Ovary (tissue), 9 donors: Measurements from ENCODE around the gene ERP27. TPM values are rescaled to one million over a fixed set of nuclear protein-coding genes. Genes with fewer than 3 reads are reported as not detected.
A peak's percentile ranks its signal among the peaks of the same experiment; 100 is the strongest.

Experiments used
- DNase-seq, 5 donors: peaks; one replicate each; pipeline ENCODE4 v3.0.0-alpha.2; 2019 to 2020
- H3K27ac ChIP-seq, 2 donors: fragments of 200-600 bp; one replicate each; pipeline versions ENCODE4 v1.5.1 to v1.8.0; 2019 to 2022
- H3K27me3 ChIP-seq: fragments of 200-600 bp; one replicate; pipeline ENCODE4 v1.8.0; 2022
- H3K36me3 ChIP-seq: fragments of 200-600 bp; sonication (generic); one replicate; pipeline ENCODE4 v1.5.1; 2019
- H3K4me1 ChIP-seq: one replicate; pipeline ENCODE4 v1.8.1; 2013; ENCODE audit warnings: mild to moderate bottlenecking, moderate library complexity; ENCODE audit not compliant: insufficient read depth
- H3K4me3 ChIP-seq: fragments of 200-600 bp; sonication (generic); one replicate; pipeline ENCODE4 v1.5.1; 2017
- H3K9me3 ChIP-seq, 2 donors: fragments of 200-600 bp in 1 of 2; sonication (generic) in 1 of 2; one replicate each; pipeline versions ENCODE4 v1.5.1 to v1.8.1; 2013 to 2019; ENCODE audit warnings: mild to moderate bottlenecking in 1 of 2, moderate library complexity in 1 of 2
- EP300 ChIP-seq: sonication (generic); formaldehyde crosslinking; IDR thresholded peaks from one replicate; pipeline ENCODE4 v1.6.1; 2017; ENCODE audit warnings: antibody characterized with exemption
- POLR2A ChIP-seq: fragments of 450-650 bp; IDR thresholded peaks from one replicate; pipeline ENCODE4 v1.6.1; 2017; ENCODE audit warnings: antibody characterized with exemption, mild to moderate bottlenecking, moderate library complexity
- WGBS, 3 donors: extraction: QIAGEN DNeasy Blood & Tissue Kit in 1 of 3; methylation state at CpG; one replicate each; pipeline versions ENCODE4 v1.1.5 to v1.1.7; 2013 to 2017; 5-methylcytosine and 5-hydroxymethylcytosine counted together
- intact Hi-C, 4 donors: fragments of 100-400 bp; cut with DNase I; formaldehyde crosslinking; loops; one replicate each; pipeline versions ENCODE4 v1.11.0 to v1.15.1; 2022 to 2023
- polyA plus RNA-seq, 2 donors: library from polyadenylated mRNA; stranded (reverse); fragments of 200-250 nt in 1 of 2; fragments of 350-450 nt in 1 of 2; fragmentation: Illumina TruSeq in 1 of 2; extraction: RNeasy Lipid Tissue Mini Kit (QIAGEN cat#74804) in 1 of 2; gene quantifications; one replicate each; pipeline ENCODE4 v1.2.3, GENCODE V29; 2013 to 2014
- total RNA-seq, 7 donors: library from RNA; depleted of rRNA in 2 of 7; stranded (reverse); fragments of >200 nt in 2 of 7; fragmentation: NEBNext Ultra II Directional in 3 of 7; extraction: Animal tissue kit (Norgen Biotek cat#: 25700) in 3 of 7; gene quantifications; one replicate each; pipeline versions ENCODE4 v1.1.0 to v1.2.4, GENCODE V29; 2016 to 2023
- TF ChIP-seq, protein P1 (sequence below), 3 donors: fragments of 450-650 bp in 2 of 3; fragments of 200-600 bp in 1 of 3; IDR thresholded peaks; one replicate each; pipeline versions ENCODE4 v1.5.1 to v1.8.0; 2016 to 2022; ENCODE audit warnings: antibody characterized with exemption in 3 of 3, mild to moderate bottlenecking in 1 of 3
- donor health status: DM: no; HTN: no; CAD: no; lungs with moderate emphysema.
- donor health status: DM: no; HTN: no; CAD: no.
- donor health status: Bipolar disorder and iron deficiency.
- donor health status: DM: yes; HTN: yes; CAD: no.
- donor health status: DM: no; HTN: no; CAD: no.
- donor health status: DM: yes; HTN: yes; CAD: no.

The ERP27 gene
- total and polyA plus RNA-seq, 9 donors: 0.35 to 83.8 (median 1.9) TPM; not detected in 1

DNA sequence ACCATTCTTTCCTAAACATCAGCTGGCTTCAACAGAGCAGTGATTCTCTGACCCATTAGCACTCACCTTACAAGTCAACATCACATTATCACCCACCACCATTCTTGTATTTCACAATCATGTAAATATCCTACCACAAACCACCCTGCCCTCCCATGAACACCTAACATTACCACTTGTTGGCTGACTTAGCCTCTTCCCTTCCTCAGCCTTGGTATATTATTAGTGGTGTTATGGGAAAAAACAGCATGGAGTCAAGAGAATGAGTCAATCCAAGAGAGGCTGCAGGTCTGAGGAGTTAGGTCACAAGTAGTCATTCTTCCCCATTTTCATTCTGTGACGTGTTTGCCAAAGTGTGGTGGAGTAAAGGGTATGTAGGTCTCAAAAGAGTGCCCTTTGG, 30.4 kb downstream of the ERP27 start:
- H3K4me1 ChIP-seq: peaks cover 1% of the 10 kb centered on the region
- no peak overlapping the region for H3K27ac ChIP-seq
- intact Hi-C loops: loop anchor here in 1 of 4 donors (10.0 kb wide), 1 partner anchor 133 kb away; a partner anchor contains a TSS
- WGBS, 3 donors: 92 to 98% (median 97%) methylated on average over 1 of the region's 1 CpG
- no peaks in the 10 kb centered on the region for H3K9me3 ChIP-seq
- H3K36me3 ChIP-seq: no peaks in the 10 kb centered on the region
- TF ChIP-seq EP300 (no peak), POLR2A (no peak)
- TF ChIP-seq, protein P1, sequence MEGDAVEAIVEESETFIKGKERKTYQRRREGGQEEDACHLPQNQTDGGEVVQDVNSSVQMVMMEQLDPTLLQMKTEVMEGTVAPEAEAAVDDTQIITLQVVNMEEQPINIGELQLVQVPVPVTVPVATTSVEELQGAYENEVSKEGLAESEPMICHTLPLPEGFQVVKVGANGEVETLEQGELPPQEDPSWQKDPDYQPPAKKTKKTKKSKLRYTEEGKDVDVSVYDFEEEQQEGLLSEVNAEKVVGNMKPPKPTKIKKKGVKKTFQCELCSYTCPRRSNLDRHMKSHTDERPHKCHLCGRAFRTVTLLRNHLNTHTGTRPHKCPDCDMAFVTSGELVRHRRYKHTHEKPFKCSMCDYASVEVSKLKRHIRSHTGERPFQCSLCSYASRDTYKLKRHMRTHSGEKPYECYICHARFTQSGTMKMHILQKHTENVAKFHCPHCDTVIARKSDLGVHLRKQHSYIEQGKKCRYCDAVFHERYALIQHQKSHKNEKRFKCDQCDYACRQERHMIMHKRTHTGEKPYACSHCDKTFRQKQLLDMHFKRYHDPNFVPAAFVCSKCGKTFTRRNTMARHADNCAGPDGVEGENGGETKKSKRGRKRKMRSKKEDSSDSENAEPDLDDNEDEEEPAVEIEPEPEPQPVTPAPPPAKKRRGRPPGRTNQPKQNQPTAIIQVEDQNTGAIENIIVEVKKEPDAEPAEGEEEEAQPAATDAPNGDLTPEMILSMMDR (IDR thresholded peaks at IDR 0.05): no peak
- no peak overlapping the region for H3K4me3 ChIP-seq
- H3K27me3 ChIP-seq: no peaks in the 10 kb centered on the region
- DNase-seq: no peak

DNA sequence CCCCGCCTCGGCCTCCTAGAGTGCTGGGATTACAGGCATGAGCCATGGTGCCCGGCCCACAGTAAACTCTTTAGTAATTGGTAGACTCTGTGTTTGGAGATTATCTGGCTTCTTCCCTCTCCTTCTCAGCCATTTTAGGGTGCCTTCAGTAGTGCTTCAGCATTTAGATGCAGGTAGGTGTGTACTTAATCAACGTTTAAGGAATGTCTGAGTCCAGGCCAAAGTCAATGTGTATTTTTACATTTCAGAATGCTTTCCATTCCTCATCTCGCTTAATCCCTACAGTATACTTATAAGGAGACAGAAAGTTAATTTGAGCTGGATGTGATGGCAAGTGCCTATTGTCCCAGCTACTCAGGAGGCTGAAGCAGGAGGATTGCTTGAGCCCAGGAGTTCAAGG, 32.2 kb downstream of the ERP27 start:
- Histone ChIP-seq H3K9me3 (no peaks in the 10 kb centered on the region), H3K27me3 (no peaks in the 10 kb centered on the region), H3K4me3 (no peak overlapping the region), H3K27ac (no peak overlapping the region), H3K36me3 (no peaks in the 10 kb centered on the region), H3K4me1 (peaks cover 3% of the 10 kb centered on the region)
- 78 to 79% (median 79%) methylated on average over 5 of the region's 5 CpGs for WGBS, 3 donors
- no peak for DNase-seq
- TF ChIP-seq POLR2A (no peak), EP300 (no peak)
- TF ChIP-seq, protein P1 (IDR thresholded peaks at IDR 0.05): no peak
- intact Hi-C loops: loop anchor here in 1 of 4 donors (10.0 kb wide), 1 partner anchor 131 kb away; a partner anchor contains a TSS

DNA sequence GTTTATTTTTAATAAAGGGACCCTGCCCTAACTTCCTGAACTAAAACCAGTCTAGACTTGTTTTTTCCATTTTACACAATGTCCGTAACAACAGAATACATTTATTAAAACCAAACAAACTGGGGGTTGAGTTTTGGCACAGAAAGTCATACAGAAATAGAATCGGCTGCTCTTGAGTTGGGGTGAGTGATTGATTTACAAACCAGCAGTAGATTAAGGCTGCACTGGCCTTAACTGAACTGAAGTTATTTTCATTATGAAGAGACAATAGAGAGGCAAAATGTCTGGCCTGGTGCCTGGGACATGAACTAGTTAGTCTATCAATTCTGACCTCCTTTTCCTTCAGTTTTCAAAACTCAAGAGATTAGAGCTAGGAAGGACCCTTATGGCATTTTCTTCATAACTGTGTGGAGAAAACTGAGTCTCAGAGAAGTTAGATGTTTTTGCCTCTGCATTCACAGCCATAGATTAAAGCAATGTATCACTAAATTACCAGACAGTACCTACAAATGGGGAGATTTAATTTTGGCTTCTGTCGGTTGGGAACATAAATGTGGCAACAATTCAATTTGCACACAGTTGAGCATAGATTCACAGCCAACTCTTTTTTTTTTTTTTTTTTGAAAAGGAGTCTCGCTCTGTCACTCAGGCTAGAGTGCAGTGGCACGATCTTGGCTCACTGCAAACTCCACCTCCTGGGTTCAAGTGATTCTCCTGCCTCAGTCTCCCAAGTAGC, 32.9 kb downstream of the ERP27 start:
- TF ChIP-seq EP300 (no peak), POLR2A (no peak)
- intact Hi-C loops: loop anchor here in 1 of 4 donors (10.0 kb wide), 1 partner anchor 131 kb away; a partner anchor contains a TSS
- Histone ChIP-seq H3K9me3 (no peaks in the 10 kb centered on the region), H3K27ac (no peak overlapping the region), H3K27me3 (no peaks in the 10 kb centered on the region), H3K4me3 (no peak overlapping the region), H3K4me1 (peaks cover 3% of the 10 kb centered on the region), H3K36me3 (no peaks in the 10 kb centered on the region)
- DNase-seq: peak in 1 of 5 donors; percentile 42
- 32 to 40% (median 36%) methylated on average over 5 of the region's 5 CpGs for WGBS, 3 donors

DNA sequence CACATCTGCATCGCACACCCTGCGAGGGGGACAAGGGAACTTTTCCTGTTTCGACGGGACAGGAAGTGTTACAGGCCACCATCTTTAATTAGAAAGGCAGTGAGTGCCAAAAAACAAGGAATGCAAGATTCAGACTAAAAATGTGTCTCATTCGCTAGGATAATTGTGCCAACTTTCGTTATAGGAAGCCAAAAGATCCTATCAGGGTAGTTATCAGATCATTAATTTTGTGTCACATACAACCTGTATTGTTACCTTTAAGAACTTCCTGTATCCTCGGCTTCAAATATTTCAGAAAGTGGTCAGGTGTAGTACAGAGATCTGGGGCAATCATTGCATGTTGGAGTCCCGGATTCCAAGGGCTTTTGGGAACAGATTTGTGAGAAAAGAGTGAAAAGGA, 33.5 kb downstream of the ERP27 start:
- TF ChIP-seq EP300 (no peak), POLR2A (no peak)
- TF ChIP-seq, protein P1 (IDR thresholded peaks at IDR 0.05): no peak
- H3K36me3 ChIP-seq: no peaks in the 10 kb centered on the region
- peaks cover 3% of the 10 kb centered on the region for H3K4me1 ChIP-seq
- intact Hi-C loops: loop anchor here in 1 of 4 donors (10.0 kb wide), 1 partner anchor 130 kb away; a partner anchor contains a TSS
- no peaks in the 10 kb centered on the region for H3K27me3 ChIP-seq
- H3K4me3 ChIP-seq: no peak overlapping the region
- no peaks in the 10 kb centered on the region for H3K9me3 ChIP-seq
- DNase-seq: no peak
- no peak overlapping the region for H3K27ac ChIP-seq
- WGBS, 3 donors: 73 to 79% (median 73%) methylated on average over 8 of the region's 8 CpGs
